Articular chondrocyte of knee joint (primary cell): ENCODE measurements around the gene PRB4. TPM values are rescaled to one million over a fixed set of nuclear protein-coding genes. Genes with fewer than 3 reads are reported as not detected.

Experiments
- total RNA-seq: library from RNA; depleted of rRNA; stranded (reverse); fragments of >200 nt; gene quantifications from 2 replicates; pipeline ENCODE4 v1.2.3, GENCODE V29; 2012

Gene PRB4
- total RNA-seq = not detected in 2 replicates

GRCh38 chr12:11310336-11310735, at the start of gene PRB4:
Gene PRB4 (minus strand): TSS chr12:11310436. CDS start chr12:11310398, 38 bp downstream.

GRCh38 chr12:11269607-11270006, 40.6 kb downstream of the PRB4 start, which contains the start of gene PRB3:
Gene PRB3 (minus strand): TSS chr12:11269707. CDS start chr12:11269669, 38 bp downstream.

Other genes with a start within 250 kb of the PRB4 start
- 6.0 and 7.1 TPM in 2 replicates for gene TAS2R46, start 248.1 kb downstream of the PRB4 start, total RNA-seq
- 1.8 TPM in 1 of 2 replicates, not detected in the other for gene TAS2R43, start 218.1 kb downstream of the PRB4 start, total RNA-seq
- 12.6 and 13.7 TPM in 2 replicates for gene TAS2R30, start 175.8 kb downstream of the PRB4 start, total RNA-seq
- 9.1 and 9.7 TPM in 2 replicates for gene SMIM10L1, start 139.2 kb downstream of the PRB4 start, total RNA-seq
- not detected in 2 replicates for gene TAS2R42, start 123.5 kb downstream of the PRB4 start, total RNA-seq
- gene PRB3, start 40.7 kb downstream of the PRB4 start, total RNA-seq = not detected in 2 replicates
- not detected in 2 replicates for gene PRB2, start 85.1 kb upstream of the PRB4 start, total RNA-seq